DMS79 (cell line): Measurements from ENCODE around the gene RBM15B.
"Not testable (repeated sequence)": the region's sequence is repeated elsewhere in the genome, so short reads cannot be mapped to it uniquely, and the experiment has no call there.

Source experiments
- DNase-seq: peaks from one replicate; lab custom pipeline; 2025; lab: John Stamatoyannopoulos, UW

The RBM15B gene, protein sequence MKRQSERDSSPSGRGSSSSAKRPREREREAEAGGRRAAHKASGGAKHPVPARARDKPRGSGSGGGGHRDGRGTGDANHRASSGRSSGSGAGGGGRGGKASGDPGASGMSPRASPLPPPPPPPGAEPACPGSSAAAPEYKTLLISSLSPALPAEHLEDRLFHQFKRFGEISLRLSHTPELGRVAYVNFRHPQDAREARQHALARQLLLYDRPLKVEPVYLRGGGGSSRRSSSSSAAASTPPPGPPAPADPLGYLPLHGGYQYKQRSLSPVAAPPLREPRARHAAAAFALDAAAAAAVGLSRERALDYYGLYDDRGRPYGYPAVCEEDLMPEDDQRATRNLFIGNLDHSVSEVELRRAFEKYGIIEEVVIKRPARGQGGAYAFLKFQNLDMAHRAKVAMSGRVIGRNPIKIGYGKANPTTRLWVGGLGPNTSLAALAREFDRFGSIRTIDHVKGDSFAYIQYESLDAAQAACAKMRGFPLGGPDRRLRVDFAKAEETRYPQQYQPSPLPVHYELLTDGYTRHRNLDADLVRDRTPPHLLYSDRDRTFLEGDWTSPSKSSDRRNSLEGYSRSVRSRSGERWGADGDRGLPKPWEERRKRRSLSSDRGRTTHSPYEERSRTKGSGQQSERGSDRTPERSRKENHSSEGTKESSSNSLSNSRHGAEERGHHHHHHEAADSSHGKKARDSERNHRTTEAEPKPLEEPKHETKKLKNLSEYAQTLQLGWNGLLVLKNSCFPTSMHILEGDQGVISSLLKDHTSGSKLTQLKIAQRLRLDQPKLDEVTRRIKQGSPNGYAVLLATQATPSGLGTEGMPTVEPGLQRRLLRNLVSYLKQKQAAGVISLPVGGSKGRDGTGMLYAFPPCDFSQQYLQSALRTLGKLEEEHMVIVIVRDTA

GRCh38 chr3:51391075-51391565, at the start of gene RBM15B:
Gene RBM15B, plus strand, starts transcription at chr3:51391285. Its CDS starts 115 bp downstream, at chr3:51391400.
- DNase-seq = peak; percentile 53

DNA sequence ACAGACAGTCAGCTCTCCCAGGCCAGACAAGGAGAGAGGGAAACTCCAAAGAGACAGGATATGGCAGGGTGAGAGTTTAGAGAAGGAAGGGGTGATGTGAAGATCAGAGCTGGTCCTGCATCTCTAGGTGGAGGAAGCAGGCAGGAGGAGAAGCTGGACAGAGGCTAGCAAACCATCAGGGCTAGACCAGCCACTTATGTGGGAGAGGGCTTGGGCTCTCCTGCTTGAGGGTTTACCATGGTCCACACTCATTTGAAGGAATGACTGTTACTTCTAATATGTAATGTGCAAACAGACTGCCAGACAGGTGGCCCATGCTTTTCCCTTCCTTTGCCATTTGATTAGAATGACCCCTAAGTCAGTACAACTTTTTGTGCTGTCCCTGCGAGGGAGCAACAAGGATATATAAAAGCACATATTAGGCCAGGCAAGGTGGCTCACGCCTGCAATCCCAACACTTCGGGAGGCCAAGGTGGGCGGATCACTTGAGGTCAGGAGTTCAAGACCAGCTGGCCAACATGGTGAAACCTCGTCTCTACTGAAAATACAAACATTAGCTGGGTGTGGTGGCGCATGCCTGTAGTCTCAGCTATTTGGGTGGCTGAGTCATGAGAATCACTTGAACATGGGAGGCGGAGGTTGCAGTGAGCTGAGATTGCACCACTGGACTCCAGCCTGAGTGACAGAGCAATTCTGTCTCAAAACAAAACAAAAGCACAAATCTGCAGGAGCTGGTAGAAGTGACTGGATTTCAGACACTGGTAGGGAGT, 47.0 kb upstream of the RBM15B start:
- no peak for DNase-seq

DNA sequence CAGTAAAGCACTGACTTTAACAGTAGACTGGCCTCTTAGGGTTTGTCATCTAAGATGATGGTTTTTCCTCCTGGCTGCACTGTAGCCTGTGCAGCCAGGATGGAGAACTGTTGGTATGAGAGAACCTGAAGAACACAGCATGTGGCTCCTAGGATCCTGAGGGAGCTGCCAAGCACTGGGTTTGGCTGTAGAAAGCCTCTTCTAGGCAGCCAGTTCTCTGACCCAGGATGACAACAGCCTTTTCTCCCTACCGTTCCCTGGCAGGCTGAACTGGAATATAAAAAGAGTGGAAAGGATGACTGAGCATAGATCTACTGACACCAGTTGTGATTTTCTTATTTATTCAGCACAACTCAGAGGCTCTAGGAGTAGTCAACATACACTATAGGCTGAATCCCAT, 40.3 kb upstream of the RBM15B start:
- no peak for DNase-seq

DNA sequence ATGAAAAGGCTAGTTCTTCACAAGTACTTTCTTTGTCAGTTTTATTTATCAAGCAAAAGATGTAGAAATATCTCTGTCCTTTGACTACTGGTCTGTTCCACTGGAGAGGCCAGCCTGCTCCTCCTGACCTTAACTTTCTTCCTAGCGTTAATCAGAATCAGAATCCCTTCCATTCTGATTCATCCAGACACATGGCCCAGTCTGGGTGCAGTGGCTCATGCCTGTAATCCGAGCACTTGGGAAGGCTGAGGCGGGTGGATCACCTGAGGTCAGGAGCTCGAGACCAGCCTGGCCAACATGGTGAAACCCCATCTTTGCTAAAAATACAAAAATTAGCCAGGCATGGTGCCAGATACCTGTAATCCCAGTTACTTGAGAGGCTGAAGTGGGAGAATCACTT, 38.0 kb upstream of the RBM15B start:
- no peak for DNase-seq

GRCh38 chr3:51353691-51354090, 37.4 kb upstream of the RBM15B start:
- DNase-seq = no peak

GRCh38 chr3:51354172-51354571, 36.9 kb upstream of the RBM15B start:
- no peak for DNase-seq

GRCh38 chr3:51354731-51355615, 36.1 kb upstream of the RBM15B start:
- DNase-seq = no peak

DNA sequence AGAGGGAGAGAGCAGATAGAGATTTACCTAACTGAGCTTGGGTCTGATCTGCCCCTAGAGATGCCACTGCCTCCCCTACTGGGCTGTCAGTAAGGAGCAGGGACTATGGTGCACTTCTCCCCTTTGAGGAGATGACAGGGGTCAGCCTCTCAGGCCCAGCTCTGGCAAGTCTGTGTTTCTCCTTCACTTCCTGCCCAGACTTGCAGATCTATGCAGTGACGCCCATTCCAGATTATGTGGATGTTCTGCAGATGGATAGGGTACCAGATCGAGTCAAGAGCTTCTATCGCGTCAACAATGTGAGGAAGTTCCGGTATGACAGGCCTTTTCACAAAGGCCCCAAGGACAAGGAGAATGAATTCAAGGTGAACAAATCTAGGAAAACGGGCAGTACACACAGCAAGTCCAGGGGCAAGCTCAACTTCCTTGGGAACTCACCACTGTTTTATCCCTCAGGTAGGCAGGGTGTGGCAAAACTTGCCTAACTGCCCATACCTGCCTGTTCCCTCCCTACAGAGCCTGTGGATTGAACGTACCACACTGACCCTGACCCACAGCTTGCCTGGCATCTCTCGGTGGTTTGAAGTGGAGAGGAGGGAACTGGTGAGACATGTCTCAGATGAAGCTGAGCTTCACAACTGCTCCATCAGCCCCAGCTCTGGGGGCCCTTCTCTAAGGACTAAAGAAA, 35.0 kb upstream of the RBM15B start:
- DNase-seq = no peak

DNA sequence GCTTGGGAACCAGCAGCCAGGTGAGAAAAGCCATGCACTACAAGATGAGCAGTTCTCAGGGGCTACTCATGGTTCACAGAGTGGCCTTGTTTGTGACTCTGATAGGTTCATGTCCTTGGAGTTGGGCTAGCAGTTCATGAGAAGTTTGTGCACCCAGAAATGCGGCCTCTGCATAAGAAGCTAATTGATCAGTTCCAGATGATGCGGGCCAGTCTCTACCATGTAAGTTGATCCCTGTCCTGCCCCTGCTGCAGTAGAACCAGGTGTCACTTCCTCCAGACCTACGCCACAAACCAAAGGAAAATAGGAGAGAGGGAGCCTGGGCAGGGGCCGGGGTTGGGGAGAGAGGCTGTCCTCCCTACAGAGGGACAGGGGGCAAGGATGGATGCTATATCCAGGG, 33.2 kb upstream of the RBM15B start:
- DNase-seq = no peak

- no peak for DNase-seq
Observed at GRCh38 chr3:51358981-51359380, 32.1 kb upstream of the RBM15B start.

- no peak for DNase-seq
Observed at GRCh38 chr3:51360806-51361205, 30.3 kb upstream of the RBM15B start.

GRCh38 chr3:51361746-51362145, 29.3 kb upstream of the RBM15B start:
- DNase-seq = no peak

DNA sequence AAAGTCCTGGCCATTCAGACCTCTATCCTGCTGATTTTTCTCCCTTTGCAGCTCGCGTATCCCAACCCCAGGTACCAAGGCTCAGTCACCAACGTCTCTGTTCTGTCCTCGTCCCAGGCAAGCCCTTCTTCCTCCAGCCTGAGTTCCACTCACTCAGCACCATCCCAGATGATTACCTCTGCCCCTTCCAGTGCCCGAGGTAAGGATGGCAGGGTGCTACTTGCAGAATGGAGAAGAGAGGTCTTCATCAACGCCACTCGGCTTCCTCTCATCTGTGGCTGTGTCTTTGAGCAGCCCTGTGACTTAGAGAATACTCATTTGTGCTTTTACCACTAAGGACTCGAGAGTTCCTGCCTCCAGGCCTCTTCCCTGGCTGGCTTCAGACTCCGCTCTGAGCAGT, 28.6 kb upstream of the RBM15B start:
- DNase-seq = no peak

GRCh38 chr3:51368276-51368675, 22.8 kb upstream of the RBM15B start:
- not testable (repeated sequence) for DNase-seq

DNA sequence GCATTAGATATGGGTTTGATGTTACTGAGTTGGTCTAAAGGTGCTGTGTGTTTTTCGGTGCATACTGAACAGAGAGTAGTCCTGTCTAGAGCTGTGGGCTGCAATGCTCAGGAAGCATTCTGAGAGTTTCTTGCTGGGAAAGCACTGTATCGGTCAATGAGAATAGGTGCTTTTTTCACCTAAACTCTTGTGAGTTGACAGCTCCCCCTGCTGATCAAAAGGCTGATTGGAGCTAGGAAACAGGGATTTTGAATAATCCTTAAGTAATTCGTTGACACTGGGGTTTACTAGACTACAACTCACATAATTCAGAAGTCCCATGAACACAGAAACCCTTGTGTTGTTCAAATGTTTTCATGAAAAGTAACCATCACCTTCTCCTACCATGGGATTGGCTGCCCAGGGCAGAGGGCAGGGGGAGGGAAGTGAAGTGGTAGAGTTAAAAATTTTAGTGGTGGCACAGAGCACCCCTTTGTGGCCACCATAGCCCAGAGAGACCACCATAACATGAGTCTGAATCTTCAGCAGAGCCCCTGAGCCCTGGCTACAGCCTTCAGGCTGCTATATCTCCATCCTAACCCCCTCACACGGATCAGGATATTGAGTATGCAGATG, 19.0 kb upstream of the RBM15B start:
- no peak for DNase-seq

GRCh38 chr3:51373658-51374421, 17.2 kb upstream of the RBM15B start:
- DNase-seq = no peak

- DNase-seq = no peak
Observed at GRCh38 chr3:51374456-51374855, 16.6 kb upstream of the RBM15B start.

DNA sequence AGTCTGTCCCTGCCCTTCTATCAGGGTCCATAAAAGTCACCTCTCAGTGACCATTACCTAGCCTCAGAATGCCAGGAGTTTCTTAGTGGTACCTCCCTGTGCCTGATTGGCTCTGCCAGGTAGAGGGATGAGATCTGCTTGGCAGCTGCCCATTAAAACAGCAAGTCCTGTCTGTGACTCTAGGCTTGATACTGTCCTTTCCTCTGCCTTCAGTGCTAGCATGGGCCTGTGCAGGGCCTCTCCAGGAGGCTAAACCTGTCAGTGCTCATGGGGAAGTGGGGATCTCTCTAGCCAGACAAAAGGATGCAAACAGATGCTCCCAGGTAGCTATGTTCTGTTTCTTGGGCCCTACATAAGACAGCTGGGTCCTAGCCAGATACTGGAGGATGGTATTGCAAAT, 15.9 kb upstream of the RBM15B start:
- DNase-seq = no peak

GRCh38 chr3:51375571-51375970, 15.5 kb upstream of the RBM15B start:
- no peak for DNase-seq
